Activated T-cell treated with anti-CD3 and anti-CD28 coated beads for 4 hours (primary cell): Measurements from ENCODE around the gene MOCS3.

ENCODE experiments used
- DNase-seq: peaks from one replicate; pipeline ENCODE4 v3.0.0-alpha.2; 2020

The MOCS3 gene, protein sequence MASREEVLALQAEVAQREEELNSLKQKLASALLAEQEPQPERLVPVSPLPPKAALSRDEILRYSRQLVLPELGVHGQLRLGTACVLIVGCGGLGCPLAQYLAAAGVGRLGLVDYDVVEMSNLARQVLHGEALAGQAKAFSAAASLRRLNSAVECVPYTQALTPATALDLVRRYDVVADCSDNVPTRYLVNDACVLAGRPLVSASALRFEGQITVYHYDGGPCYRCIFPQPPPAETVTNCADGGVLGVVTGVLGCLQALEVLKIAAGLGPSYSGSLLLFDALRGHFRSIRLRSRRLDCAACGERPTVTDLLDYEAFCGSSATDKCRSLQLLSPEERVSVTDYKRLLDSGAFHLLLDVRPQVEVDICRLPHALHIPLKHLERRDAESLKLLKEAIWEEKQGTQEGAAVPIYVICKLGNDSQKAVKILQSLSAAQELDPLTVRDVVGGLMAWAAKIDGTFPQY

DNA sequence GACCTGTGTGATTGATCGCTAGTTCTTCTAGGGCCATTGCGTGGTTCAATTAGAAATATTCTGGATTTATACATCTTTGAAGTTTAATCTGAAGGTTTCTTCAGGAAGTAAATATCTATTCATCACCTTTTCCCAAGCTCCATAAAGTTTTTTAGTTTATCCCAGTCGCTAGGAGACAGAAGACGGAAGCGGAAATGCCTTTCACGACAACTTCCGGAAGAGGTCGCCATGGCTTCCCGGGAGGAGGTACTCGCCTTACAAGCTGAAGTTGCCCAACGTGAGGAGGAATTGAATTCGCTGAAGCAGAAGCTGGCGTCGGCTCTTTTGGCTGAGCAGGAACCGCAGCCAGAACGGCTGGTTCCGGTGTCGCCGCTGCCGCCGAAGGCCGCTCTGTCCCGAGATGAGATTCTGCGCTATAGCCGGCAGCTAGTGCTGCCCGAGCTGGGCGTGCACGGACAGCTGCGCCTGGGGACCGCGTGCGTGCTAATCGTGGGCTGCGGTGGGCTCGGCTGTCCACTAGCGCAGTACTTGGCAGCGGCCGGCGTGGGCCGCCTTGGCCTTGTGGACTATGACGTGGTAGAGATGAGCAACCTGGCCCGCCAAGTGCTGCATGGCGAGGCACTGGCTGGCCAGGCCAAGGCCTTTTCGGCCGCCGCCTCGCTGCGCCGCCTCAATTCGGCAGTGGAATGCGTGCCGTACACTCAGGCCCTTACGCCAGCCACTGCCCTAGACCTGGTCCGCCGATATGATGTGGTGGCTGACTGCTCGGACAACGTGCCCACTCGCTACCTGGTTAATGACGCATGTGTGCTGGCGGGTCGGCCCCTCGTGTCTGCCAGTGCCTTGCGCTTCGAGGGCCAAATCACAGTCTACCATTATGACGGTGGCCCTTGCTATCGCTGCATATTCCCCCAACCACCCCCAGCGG, at the start of gene MOCS3:
TSS of gene MOCS3 (plus strand) at position 204 of the 928 bp plus-strand sequence. CDS start at position 229, 25 bp downstream.
- DNase-seq: peak; percentile 67

DNA sequence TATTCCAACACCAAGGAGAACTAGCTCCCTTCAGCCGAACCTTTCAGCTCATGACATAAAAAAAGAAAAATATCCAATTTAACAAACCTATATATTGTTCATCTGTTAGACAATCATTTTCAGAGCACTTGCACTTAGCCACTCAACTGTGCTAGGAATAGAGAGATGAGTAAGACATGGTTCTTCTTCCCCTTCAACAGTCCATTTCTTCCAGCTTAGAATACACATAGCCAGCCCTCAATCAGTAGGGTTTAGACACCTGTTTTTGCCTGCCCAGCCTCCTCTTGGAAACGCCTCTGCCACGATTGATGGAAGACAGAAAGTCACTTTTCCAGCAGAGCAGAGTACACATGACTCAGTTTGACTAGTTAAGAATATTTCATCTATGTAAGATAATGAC, 49.2 kb upstream of the MOCS3 start:
- DNase-seq: no peak

DNA sequence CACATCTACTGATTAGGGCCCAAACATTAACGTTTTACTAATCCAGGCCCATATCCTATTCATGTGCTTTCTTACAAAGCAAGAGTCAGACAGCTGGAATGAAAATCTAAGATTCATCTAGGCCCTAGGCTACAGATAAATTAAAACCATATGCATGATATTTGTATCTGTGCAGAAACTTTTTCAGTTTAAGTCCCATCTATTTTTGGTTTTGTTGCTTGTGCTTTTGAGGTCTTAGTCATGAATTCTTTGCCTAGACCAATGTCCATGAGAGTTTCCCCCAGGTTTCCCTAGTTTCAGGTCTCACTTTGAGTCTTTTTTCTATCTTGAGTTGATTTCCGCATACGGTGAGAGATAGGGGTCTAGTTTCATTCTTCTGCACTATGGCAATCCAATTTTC, 47.6 kb upstream of the MOCS3 start:
- DNase-seq: no peak

DNA sequence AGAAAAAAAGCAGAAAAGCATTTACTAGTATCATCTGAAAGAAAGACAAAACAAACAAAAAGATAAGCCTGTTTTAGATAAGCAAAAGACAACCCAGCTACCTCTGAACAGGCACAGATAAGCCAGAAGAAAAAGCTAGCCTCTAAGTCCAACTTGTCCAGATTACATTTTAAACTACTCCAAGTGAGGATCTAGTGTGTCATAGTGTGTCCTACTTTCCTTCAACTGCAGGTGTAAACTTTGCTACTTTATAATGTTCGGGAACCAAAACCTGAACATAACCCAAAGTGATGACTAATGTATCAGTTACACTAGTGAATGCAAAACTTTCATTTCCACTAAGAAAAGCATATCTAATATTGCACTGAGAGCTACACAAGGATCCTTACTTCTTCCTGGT, 46.9 kb upstream of the MOCS3 start:
- DNase-seq: no peak

DNA sequence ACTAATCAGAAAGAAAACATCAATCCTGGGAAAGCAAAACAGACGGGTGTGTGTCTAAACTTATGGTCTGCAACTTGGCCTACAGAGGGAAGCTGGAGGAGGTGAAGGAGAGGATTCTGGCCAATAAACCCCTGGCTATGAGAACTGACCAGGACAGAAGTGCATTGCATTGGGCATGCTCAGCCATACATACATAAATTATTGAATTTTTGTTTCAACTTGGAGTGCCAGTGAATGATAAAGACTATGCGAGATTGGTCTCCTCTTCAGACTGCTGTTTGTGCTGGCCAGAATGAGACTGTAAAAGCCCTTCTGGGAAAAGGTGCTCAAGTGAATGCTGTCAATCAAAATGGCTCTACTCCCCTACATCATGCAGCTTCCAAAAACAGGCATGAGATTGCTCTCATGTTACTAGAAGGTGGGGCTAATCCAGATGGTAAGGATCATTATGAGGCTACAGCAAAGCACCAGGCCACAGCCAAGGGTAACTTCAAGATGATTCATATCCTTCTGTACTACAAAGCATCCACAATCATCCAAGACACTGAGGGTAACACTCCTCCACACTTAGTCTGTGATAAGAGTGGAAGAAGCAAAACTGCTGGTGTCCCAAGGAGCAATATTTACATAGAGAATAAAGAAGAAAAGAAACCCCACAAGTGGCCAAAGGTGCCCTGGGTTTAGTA, 44.8 kb upstream of the MOCS3 start:
- no peak for DNase-seq

DNA sequence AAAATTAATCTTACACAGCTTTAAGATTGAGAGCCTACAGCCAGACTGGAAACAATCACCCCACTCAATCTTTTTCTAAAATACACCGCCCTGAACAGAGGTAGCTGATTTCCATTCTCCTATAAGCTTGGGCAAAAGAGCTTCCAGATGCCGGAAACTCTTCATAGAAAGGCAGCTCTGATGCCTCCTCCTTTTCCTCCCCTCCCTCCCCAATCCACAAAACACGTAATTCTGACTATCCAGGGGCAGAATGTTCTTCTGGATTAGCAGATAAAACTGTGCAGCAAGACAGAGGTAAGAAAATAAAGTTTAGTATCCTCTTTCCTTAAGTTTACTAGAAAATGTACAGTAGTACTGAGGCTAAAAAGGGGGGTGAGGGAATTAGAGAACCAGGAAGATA, 43.2 kb upstream of the MOCS3 start:
- no peak for DNase-seq

DNA sequence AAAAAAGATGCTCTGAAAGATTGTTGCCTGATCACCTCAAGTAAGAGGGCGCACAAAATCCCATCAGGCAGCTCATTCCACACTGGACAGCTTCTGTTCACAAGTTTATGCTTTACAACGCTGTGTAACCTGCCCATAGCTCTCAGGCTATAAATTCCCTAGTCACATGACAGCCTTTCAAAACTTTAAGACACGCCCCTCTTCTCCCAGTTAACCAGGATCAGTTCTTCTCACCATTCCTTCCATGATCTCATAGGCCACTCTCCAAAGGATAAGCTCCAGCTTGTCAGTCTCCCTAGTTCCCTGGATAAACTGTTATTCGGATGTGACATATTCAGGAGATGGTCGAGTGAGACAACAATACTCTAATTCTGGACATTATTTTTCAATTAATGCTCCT, 42.4 kb upstream of the MOCS3 start:
- no peak for DNase-seq

DNA sequence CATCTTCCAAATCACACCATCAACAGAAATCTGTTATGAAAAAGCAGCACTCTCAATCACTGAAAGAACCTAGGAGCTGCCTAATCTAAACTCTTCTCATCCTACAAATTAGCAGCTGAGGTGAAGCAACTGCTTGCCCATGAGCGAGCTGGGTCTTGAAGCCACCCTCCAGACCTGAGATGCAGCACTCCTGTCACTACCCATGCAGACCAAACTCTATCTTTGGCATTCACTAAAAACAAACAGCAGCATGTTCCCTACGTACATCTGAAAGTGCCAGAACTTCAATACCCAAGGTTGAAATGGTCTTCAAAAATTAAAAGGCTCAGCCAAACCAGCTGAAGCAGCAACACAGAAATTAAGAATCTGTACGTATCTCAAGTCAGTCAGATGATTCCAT, 41.7 kb upstream of the MOCS3 start:
- DNase-seq: no peak

DNA sequence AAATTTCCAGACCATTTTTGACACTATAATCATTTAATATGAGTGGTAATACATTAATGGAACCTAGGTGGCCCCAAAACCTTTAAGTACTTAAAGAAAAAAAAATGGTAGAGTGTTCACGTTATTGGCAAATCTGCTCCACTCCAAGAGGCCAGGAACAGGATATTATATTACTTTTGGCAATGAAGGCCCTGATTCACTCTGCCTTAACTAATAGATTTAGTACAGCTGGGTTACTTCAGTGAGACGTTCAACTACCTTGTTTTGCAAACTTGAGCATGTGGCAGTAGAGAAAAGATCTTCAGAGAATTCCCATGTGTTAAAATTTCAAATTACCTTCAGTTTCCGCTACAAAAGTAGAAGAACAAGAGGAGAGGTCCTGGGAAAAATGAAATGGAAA, 40.2 kb upstream of the MOCS3 start:
- no peak for DNase-seq

DNA sequence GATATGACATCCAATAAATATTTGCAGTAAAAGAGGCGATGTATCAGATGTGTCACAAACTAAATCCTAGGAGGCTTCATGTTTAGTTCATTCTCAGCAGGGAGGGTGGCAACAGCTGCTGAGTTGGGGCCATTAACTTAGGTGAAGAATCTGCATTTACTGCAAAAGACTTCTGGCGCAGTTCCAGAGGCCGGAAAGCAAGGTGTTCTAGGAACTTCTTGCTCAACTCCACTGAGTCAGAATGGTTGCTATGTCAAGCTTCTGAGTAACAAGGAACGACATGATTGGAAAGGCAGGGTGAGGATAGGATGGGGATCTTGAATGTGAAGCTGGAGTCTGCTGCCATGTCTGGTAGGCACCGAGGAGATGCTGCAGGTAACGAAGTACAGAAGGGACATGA, 39.1 kb upstream of the MOCS3 start:
- no peak for DNase-seq

DNA sequence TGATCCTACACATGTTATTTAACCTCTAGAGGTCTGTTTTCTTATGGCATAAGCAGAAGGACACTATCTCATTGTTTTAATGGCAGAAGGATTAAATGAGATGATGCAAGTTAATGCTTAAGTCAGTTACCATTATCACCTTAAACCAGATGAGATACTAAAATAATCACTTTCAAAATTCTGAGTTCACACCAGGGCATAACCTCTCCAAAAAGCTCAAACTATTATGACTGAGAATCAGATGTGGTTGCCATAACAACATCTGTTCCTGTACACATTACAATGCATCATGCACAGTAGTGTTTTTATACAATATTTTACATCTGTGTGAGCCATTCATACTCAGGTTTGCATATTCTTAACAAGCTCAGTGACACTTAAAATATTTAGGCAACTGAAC, 37.6 kb upstream of the MOCS3 start:
- no peak for DNase-seq

DNA sequence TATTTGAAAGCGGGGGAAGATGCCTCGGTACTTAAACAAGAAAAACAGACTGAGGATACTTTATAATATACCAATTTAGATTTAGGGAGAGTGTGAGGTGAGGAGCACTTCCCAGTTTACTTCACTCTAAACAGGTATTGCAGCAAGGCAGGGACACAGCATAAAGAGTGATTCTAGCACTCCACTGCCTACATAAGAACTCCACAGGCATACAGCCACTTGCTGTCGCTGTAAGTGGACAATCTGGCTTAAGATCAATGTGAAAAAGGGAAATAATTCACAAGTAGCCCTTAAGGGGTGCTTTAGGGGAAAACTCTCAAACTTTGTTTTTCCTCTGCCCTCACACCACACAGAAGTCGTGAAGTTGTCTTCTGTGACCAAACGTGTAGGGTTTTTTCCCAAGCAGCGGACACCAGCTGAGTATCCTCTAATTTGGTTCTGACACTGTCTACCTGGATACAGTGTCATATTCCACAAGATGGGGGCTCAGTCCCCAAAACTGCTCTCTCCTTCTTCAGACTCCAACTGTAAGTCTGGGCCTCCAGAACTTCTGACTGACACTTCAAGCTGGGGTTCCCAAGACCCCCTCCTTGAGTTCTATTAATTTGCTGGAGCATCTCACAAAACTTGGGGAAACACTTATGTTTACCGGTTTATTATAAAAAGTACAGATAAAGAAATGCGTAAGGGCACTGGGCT, 36.7 kb upstream of the MOCS3 start:
- DNase-seq: no peak

DNA sequence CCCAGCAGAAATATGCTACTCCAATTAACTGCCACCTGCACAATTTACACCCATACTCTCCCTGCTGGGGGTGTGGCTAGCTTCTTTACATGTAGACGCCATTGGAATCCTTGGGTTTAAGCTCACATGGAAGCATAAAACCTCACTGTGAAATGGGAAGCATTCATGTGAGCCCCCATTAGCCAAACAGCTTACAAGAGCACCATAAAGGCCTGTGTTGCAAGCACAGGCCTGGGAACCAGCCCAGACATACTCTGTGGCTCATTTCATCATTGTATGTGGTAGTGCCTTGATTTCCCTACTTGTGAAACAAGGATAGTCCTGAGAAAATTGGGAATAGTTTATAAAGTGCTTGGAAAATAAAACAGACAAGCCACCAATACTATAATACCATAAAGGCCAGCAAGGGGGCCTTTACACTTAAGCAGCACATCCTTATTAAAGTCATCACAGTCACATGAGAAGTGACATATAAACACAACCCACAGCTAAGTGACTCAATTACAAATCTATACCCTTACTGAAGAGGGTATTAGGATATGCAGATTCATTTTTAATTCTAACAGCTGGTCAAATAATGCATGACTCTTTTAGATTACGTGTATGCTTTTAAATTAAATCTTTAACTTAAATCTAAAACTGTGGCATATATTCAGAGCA, 34.2 kb upstream of the MOCS3 start:
- DNase-seq: no peak

DNA sequence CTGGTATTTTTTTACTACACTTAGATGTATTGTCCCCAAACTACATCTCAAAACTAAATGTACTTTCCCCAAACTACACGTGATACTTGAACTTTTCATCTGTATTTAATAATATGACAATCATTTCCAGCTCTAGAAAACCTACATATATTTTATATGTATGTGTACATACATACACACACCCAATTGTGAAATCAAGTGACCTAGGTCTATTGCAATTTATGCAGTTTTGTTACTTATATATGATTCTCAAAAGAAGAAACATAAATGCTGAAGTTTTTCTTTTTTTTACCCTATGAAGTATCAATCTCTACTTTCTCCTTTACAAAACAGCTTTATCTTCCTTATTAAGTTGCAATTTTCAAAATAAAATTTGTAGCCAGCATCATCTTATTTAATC, 32.1 kb upstream of the MOCS3 start:
- no peak for DNase-seq

DNA sequence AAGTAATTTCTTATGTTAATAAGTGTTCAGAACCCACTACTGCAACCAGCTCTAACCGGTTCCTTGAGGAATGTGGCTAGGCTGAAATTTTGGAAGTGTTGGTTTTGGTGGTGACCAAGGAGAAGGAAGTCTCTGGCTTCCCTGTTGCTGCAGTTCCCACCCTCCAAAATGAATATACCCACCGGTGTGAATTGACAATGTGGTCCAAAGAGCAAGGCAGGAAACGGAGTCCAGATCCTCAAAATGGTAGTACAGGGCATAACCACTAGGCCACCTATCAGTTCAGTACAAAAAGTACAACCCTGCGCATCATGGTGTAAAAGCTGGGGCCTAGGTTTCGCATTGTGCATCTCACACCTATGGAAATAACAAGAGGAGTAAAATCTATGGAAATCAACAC, 30.1 kb upstream of the MOCS3 start:
- DNase-seq: no peak

DNA sequence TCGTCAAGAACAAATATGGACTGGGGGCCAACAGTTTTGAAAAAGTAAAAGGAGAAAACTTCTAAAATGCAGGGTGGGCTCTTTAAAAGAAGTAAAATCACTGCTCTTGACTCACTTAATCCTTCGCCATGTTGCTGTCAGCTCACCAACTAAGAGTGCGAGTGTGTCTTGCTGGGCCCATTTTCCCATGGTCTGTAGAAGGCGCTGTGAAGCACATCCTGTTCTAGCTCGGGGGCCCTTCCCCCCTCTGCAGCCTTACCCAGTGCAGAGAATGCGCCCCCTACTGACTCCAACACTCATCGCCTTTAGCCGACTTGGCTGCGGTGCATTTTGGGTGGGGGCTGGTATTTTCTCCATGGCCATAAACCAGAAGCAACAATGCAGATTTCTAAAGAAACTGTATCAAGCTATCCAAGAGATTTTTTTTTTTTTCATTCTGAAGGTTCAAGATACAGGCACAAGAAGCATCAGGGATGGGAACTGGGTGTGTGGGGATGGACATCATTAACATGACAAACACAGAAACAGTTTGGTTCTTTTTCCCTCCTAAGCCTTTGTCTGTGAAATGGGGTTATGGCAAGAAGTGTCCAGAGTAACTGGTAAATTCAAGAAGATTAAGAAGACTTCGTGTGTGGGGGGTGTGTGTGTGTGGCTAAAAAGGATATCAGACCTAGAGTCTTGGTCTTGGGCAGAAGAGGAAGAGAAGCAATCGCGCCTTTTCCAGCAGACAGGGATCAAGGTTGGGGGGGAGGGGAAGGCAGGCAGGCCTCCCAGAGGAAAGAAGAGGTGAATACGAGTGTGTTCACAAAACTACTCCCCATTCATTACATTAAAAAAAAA, 29.1 kb upstream of the MOCS3 start:
- DNase-seq: peak; percentile 88

DNA sequence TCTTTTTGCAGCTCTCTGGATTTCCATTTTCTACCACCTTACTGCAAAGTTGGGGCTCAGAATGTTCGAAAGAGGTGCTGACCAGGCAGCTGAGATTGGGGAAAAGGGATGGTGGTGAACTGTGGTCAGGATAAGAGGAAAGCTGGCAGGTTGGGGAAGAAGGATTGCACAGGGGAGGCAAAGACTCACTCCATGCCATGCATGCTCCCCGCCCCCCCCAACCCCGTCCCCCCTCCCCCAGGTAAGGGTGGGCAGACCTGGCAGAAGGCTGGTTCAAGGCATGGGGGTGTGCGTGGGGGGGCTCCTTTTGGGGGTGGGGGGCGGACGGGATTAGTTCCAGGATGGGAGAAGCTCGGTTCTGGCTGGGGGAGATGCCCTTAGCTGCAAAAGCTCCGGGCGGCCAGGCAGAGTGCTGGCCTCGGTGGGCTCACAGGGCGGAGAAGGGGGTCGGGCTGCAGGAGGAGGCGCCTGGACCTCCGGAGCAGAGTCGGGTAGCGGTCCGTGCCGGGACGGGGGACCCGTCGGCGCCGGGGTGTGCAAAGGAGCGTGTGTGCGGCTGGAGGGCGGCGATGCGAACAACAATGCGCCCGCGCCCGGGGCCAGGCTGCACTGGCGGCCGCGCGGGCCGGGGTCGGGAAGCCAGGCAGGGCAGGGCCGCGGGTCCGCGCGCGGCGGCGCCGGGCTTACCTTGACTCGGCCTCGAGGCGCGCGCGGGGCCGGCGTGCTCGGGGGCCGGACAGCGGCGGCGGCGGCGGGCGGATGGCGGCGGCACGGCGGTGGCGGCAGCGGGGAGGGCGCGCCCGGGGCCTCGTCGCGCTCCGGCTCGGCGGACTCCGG, 28.3 kb upstream of the MOCS3 start:
- no peak for DNase-seq

DNA sequence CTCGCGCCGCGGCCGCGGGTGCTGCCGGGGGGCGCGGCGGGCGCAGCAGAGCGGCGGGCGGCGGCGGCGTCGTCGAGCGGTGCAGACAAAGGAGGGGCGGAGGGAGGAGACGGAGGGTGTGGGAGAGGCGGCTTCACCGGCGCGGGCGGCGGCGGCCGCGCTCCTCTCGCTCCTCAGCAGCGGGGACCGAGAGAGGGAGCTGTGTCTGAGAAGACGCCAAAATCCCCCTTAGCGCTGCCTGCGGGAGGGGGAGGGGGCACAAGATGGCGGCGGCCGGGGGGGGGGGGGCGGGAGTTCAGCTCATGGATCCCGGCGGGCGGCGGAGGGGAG, 27.7 kb upstream of the MOCS3 start:
- DNase-seq: no peak

DNA sequence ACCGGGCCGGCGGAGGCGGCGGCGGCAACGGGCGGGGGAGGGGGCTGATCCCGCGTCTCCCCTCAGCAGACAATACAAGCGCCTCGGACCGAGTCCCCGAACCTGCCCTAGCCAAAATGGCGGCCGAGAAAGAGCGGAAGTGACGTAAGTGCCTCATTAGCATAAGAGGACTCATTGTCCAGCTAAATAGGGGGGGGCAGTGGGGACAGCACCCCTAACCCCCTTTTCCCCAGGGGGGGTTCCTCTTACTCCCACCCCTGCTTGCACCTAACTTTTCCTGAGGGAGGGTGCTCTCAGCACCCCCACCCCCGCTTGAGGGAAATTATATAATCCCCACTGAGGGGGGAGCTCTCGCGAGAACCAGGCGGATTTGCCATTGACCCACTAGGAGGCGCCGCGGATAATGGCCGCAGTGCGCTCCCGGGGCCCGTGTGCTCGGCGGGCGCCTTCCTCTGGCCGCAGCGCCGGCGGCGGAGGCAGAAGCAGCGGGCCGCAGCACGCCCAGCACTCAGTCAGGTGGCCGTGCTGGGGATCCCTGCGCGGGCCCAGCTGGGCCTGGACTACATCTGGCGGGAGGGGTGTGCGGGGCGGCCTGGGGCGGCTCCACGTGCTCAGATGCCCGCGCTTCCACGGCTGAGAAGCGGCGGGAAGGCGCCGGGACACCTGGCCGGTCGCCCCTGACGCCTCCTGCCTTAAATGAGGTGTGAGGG, 27.2 kb upstream of the MOCS3 start, which contains the start of gene ADNP:
TSS of gene ADNP (minus strand) at position 132 of the 710 bp plus-strand sequence. CDS start 27,441 bp downstream, outside the sequence.
- DNase-seq: peak; percentile 77
